NCI-H1417 treated with DMSO at 0.1 percent for 48 hours (cell line): ENCODE data around the gene ILDR1.

ENCODE experiments used
- DNase-seq: peaks from one replicate; lab custom pipeline; 2025; lab: John Stamatoyannopoulos, UW

The ILDR1 gene

DNA sequence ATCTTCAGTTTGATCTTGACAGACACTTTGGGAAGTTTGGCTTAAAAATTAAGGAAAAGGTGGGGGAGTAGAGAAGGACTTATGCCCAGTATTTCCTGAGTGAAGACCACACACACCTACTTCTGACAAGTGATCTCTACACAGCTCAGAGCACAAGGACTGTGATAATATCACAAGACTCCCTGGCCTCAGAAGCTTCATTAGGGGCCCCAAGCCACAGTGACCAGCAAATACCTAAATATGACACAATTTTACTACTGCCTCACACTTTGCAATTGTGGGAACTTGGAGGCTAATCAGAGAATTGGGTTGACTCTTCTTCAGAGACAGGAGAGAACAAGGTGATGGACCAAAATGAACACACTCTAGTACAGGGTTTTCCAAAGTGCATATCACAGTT lies 2.6 kb downstream of the ILDR1 start:
- no peak for DNase-seq

DNA sequence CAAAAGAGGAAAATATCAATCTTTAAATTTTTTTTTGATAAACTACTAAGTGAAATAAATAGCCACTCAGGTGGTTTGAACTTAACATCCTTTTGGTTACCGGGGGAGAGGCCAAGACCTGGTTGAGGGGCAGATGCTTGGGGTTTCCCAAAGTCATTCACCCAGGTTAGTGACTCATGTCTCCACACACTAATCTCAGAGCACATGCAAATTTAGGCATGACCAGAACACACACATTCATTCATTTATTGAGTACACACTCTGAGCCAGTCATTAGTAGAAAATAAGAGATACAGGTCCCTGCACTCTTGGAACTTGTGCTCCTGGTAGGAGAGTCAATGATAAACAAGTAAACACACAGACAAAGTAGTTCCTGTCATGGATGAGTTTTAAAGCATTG lies 7.3 kb downstream of the ILDR1 start:
- DNase-seq = no peak

DNA sequence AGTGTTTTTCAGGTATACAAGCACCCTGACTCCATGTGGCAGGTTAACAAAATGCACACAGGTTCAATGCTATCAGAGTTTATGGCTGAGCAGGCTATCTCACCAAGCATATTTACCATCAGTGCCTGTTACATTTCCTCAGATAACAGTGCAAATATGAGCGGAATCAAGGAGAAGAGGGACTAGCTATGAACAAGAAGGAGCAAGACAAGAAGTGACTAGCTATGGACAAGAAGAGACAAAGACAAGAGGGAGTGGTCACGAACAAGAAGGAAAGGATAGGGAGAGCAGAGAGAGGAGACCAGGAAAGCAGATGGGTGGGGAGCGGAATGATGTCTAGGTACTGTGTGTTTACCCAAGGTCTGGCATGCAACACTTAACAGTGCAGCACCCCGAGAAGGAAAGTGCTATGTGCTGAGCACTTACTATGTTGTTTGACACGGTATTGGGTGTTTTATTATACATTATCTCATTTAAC lies 8.6 kb downstream of the ILDR1 start:
- no peak for DNase-seq

DNA sequence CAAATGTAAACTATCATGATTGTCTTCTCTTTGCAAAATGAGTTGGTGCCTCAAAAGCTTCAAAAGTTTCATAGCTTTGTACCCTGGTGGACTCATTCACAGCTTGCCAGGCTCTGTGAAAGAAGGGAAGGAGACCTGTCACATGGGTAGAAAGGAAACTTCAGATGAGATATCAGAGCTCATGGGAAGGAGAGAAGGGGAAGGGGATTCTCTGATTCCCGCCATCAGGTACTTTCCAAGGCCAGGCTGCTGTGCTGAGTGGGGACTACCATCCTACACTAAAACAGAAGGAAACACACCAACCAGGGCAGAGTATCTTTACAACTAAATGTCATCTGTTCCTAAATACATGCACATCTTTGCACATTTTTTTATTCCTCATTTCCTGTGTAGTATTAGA lies 9.2 kb downstream of the ILDR1 start:
- no peak for DNase-seq

DNA sequence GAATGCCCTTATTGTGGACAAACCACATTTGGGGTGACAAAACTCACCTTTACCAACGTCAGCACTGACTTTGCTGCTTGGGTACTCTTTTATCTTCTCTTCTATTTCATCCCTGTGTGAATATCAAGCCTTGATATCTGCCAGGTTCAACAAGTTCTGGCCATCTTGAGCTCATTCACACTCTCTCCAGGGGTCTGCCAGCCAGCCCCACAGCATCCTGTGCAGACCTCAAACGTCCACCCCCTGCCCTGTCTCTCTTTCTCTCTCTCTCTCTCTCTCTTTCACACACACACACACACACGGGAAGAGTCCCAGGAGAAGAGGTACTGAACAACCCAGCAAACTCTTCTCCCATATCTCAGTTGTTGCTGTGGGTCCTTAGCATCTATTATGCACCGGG lies 10.7 kb downstream of the ILDR1 start:
- no peak for DNase-seq

DNA sequence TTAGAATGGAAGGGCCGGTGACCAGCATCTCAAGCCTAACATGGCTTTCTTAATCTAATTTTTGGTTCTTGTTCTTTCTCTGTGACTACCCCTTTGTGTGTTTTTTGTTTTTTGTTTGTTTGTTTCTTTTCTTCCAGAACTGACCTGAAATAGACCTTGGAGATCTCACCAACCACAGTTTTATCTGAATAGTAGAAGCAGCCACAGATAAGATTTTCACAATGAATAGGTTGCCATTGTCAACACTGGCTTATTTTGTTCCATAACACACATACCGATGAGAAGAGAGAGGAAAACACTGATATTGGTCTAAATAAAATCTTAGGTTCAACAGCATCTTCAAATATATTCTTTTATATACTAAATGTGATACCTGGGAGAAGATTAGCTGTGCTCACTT lies 11.5 kb downstream of the ILDR1 start:
- no peak for DNase-seq

DNA sequence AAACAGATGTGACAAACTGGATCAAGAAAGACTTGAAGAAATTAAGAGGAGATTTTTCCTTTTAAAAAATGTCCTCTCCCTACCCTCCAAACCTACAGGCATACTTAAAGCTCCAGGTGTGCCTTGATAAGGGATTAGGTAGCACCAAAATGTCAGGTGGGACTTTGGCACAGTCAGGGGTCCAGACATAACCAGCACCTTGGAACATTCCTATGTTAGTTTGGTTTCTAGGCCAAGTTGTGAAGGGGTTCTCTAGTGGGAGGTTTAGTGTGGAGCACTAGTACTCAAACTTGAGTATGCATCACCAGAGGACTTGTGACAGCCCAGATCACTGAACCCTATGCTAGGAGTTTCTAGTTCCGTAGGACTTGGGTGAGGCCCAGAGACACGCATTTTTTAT lies 13.9 kb downstream of the ILDR1 start:
- no peak for DNase-seq

DNA sequence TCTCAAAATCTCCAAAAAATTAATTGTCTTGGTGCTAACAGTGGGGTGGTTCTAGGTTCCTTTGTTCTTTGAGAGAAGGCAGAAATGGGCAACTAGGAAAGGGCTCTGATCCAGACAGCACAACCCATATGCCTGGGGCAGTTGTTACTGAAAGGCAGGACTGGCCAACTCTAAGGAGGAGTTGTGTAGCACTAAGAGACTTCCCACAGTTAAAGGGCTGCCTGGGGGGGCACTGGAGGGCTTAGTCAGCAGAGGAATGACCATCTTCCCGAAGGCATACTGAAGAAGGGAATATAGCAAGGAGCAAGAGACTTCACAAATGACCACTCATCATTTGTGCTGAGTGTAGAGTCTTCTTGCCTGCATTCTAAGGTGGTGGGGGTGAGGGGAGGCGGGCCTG lies 15.8 kb downstream of the ILDR1 start:
- no peak for DNase-seq

DNA sequence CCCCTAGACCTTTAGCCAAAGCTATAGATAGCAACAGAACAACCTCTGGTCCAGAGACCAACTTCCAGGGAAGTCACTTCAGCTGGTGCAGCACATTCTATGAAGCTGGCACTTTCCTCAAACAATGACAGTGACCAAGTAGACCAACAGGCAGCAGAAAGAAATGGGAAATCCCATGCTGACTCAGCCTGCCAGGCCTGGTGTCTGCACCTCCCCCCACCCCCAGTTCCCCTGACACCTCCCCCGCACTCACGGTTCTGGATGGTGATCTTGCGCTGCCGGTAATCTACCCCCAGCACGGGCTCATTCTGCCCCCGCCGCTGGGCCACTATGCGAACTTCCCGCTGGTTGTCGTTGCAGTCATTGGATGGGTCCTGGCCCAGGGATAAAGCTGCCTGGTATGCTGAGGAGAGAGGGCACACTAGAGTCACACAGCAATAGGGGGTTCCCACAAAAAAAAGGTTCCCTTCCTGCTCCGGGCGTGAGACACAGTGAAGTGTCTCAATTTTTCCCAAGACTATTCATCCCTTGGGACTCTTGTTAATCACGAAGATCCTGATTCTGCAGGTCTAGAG lies 17.0 kb downstream of the ILDR1 start:
- DNase-seq = no peak

DNA sequence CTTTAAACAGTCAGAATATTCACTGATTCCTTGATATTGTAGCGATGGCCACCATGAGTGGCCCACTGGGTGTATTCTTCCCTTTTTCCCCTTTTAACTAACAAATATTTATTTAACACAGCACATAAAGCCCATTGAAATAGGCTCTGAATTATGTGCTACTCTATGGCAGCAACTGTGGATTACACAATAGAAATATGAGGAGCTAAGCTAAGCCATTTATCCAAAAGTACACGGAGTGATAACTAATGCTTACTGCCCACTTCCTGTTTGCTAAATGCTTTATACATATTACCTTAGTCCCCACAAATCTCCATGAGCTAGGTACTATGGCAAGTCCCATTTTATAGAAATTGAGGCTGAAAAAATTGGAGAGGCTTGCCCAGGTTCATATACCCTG lies 17.9 kb downstream of the ILDR1 start:
- no peak for DNase-seq

DNA sequence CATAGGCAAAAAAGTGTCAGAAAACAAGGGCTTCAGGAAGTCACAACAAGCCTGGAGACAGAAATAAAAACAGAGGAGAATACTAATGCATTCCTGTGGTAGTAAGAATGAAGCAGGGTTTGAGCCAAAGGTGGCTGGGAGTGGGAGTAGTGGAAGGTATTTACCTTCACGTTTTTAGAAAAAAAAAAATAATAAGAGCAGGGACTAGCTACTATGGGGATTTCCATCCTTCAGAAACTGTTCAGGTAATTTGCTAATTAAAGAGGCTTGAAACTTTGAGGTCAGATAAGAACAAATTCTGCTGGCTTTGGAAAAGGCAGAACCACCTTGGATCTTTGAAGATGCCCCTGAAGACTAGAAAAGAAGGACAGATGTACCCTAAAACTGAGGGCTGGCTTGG lies 18.4 kb downstream of the ILDR1 start:
- DNase-seq = no peak

DNA sequence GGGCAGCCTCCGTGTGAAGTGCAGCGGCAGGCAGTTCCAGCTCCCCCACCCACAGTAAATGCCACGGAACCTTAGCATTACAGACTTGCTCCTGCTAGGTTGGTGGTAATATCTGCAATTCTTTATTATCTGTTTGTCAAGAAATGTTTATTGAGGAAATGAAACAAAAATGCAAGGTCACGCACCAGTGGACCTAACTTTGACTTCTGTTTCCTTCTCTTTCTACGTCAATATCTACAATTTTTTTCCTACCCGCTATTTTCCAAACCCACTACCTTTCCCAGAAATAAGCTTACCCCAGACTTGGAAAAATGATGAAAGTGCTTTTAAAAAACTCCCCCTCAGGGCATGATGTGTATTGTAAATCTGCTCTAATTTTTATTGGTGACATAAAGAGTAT lies 18.9 kb downstream of the ILDR1 start:
- no peak for DNase-seq

DNA sequence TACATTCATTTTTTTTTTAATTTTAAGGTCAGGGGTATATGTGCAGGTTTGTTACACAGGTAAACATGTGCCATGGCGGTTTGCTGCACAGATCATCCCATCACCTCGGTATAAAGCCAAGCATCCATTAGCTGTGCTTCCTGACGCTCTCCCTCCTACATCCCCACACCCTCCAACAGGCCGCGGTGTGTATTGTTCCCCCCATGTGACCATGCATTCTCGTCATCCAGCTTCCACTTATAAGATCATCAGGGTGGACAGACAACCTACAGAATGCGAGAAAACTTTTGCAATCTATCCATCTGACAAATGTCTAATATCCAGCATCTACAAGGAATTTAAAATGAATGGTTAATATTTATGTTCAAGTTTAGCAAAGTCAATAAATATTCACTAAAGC lies 19.4 kb downstream of the ILDR1 start:
- no peak for DNase-seq

DNA sequence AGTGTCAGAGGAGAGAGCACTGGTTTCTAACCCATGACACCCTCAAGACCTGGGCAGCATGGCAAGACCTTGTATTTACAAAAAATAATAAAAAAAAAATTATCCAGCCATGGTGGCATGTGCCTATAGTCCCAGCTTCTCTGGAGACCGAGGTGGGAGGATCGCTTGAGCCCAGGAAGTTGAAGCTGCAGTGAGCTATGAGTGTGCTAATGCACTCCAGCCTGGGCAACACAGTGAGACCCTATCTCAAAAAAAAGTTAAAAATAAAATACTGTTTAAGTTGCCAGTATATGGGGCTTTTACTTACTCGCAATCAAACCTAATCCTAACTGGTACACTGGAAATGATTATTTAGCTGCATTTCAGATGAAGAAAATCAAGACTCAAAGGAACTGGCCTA lies 20.2 kb downstream of the ILDR1 start:
- no peak for DNase-seq

DNA sequence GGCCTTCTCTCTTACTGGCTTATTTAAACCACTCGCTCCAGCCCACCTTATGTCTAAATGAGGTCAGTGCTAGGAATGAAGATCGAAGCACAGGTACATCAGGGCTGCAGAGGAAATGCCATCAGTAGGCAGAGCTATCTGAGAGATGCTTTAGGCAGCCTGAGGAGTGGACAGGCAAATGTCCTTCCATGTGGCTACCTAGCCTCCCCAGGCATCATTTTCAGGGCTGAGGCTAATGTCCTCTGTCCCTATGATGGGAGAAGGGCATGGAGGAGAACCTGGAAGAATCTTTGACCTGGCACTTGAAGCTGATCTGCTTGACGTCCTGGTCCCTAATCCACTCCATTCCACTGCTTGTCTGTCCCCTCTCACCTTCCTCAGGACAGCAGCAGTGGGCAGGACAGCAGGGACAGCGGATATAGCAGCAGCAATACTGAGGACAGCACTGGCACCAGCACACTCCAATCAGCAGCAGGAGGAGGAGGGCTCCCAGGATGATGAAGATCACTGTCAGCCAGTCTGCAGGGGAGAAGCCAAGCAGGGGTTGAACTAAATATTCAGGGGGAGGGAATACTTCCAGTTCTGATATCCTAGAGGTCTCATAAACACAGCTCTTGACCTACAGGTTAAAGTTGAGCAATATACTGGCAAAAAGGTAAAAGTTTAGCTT lies 21.0 kb downstream of the ILDR1 start:
- no peak for DNase-seq

DNA sequence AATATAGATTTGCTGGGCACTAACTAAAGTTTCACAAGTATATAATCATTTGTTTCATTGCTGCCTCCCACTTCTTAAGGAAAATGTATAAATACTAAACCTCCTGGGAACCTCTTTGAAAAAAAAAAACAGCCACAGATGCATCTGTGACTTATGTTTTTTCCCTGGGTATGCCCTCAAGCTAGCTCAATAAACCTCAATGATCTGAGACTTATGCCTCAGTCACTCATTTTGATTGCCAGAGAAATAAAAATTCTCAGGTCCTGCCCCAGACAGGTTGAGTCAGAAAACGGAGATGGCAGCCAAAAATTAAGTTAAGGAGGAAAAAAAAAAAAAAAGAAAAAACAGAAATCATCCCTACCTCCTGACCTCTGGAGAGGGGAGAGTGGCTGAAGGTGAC lies 22.1 kb downstream of the ILDR1 start:
- no peak for DNase-seq

DNA sequence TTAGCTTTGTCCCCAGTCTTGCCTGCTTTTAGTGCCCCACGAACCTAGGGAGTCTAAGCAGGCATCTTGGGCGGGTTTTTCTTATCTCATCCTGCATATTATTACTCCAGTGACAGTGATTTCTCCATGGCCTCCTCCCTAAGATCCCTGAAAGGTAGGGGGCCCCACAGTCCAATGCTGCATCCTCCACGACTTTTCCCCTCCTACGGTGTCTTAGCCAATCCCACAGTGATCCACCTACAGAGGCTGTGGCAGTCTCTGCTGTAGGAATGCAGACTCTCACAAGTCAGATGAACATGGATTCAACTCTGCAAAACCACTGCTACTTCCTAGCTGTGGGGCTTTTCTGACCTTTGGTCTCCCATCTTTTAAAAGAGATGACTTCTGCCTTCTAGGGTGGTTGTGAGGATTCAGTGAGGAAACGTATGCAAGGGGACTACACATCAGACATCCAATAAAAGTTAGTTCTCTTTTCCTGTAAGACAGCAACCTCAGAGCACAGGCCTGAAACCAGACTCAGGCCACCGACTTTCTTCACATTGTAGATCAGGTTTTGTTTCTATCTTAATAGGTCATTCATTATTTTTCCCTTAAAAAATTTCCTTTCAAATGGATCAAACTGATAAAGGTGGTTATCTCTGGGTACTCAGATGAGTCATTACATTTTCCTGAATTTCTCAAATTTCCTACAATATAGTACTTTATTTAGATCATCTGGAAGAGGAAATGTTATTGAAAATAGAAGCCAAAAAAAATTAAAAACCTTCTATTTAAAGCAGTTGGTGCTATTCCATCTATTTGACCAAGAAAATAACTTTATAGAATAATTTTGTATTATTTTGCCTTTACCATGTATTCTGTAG lies 23.2 kb downstream of the ILDR1 start:
- no peak for DNase-seq

DNA sequence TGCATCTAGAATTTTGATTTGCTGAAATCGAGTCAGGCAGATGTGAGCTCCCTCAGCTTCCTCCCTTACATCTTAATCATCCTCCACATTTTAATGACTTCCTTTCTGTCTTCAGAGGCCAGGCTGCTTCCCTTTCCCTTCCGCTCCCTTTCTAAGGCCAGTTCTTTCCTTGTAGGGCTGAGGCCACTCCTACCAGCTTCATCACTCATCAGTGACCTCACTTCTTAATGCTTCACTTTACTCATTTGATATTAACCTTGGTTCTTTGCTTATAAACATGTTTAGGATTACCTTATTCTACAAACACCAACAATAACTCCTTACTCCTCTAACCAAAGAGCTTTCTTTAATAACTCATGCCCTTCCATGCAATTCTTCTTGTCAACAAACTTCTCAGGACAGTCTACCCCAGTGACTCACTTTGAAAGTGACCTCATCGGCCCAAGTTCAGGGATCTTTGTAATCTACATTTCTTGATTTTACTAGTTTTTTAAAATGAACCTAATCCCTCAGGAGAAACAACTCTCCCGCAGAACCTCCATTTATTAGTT lies 23.9 kb downstream of the ILDR1 start:
- no peak for DNase-seq

DNA sequence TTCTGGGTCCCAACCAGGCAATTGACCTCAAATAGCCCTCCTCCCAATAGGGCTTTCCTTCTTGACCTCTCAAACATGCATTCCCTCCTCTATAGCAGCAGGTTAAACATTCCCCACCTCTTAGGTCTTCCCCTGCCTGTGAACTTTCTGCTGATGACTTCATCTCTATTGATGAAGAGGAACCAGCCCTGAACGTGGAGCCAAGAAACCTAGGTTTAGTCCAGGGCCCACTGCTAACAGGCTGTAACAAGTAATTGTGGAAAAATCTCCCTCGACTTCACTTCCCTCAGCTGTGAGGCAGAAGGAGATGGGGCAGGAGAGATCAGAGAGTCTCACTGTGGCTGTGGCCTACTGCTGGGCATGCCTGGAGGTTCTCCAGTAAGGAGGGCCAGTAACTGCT lies 24.7 kb downstream of the ILDR1 start:
- no peak for DNase-seq

DNA sequence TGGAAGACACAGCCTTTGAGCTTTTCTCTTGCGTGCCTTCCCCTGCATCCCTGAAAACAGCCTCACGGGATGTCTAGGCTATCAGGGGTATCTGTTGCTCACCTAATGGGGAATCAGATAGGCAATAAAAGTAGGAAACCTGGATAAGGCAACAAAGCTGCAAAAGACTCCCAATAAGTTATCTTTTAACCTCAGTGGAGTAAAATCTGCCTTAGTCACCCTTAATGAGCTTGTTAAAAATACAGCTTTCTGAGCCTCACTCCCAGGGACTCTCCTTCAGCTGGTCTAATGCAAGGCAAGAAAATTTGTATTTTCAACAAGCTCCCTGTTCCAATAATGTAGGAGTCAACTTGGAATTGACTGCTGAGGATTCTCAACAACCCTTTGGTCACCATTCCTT lies 25.6 kb downstream of the ILDR1 start:
- DNase-seq = no peak

DNA sequence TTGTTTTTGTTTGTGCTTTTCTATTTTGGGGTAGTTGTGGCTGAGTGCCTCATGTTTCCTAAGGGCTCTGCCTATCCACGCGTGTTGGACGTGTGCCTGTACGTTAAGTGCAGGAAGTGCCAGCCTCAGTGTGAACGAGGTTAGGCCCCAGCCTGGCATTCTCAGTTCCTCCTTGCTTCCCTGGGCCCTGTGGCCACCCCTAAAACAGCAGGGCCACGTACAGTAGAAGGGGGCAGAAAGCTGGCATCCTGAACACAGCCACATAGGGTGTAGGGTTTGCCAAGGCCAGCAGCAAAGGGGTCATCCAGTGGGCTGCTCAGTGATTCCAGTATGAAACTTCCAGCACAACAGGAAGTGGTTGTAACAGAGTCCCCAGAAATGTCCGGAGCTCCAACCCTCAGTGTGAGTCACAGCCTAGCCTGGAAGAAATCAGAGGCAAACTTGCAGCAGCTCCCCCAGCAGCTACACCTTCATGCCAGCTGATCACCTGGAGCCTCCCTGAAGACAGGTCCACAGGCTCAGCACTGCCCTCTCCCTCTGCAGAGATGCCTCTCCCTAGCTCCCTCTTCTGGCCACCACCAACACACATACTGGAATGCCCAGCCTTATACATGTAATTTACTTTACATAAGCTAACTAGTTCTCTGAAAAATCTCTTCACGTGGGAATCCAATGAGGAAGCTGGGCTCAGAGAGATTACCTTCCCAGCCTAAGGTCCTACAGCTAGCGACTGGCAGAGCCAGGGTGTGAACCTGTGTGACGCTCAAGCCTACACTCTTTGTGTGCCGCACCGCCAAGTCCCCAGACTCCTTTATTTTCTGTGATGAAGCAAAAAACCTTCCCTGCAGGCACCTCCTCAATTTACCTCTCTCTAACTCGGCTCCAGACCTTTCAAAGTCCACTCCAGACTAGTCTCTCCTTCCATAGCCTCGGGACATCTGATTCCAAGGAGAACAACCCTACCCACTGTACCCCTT lies 26.6 kb downstream of the ILDR1 start:
- DNase-seq = no peak

DNA sequence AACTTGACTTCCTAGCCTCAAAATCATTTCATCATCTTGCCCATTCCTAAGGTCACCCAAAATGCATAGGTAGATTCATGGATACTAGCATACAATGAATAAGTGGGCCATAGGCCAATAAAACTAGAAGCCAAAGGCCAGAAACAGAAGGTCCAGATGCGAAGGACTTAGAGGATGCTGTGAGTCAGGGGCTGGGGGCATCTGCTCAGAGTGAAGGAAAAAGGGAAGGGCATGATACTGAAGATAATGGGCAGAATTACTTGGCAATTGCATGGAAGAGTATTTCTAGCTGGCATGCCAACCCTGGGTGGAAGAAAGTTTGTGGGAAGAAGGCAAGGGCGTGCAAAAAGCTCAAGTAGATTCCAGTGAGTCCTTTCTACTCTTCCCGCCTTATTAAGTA lies 27.5 kb downstream of the ILDR1 start:
- no peak for DNase-seq
